DND-41 (cell line): ENCODE data around the gene PHC3.

Experiments
- CTCF ChIP-seq: IDR thresholded peaks from 2 replicates; pipeline ENCODE4 v1.5.1; 2012; ENCODE audit warnings: borderline replicate concordance, low read length, moderate library complexity, mild to moderate bottlenecking; ENCODE audit not compliant: poor library complexity, severe bottlenecking; ENCODE audit errors: extremely low read depth
- EZH2 ChIP-seq: IDR thresholded peaks from 3 replicates; pipeline ENCODE4 v1.6.1; 2012; ENCODE audit warnings: borderline replicate concordance, low read depth, mild to moderate bottlenecking, moderate library complexity, low read length, inconsistent platforms; ENCODE audit not compliant: severe bottlenecking

- TF ChIP-seq CTCF = no peak
- TF ChIP-seq EZH2 = no peak
Measured at GRCh38 chr3:170159459-170159858, 22.1 kb downstream of the PHC3 start.
